Endothelial cell of umbilical vein (primary cell): ENCODE results near the gene FGD3.

Source experiments
- CTCF ChIP-seq, 2 donors: IDR thresholded peaks; 1 replicate in 1 of 2; 2 replicates in 1 of 2; pipeline ENCODE4 v1.5.1; 2011; ENCODE audit warnings: low read length in 2 of 2, mild to moderate bottlenecking in 2 of 2, moderate library complexity in 2 of 2, control low read depth in 1 of 2, inconsistent platforms in 1 of 2, low read depth in 1 of 2; ENCODE audit not compliant: insufficient read depth in 1 of 2; ENCODE audit errors: extremely low read depth in 1 of 2
- EZH2 ChIP-seq: IDR thresholded peaks from 2 replicates; pipeline ENCODE4 v1.6.1; 2012; ENCODE audit warnings: borderline replicate concordance, low read depth, mild to moderate bottlenecking, moderate library complexity, low read length, inconsistent platforms; ENCODE audit not compliant: severe bottlenecking
- GATA2 ChIP-seq: IDR thresholded peaks from 2 replicates; pipeline ENCODE4 v1.7.0; 2011; ENCODE audit warnings: low read depth, mild to moderate bottlenecking, moderate library complexity, mixed read lengths, low read length; ENCODE audit not compliant: insufficient read length, insufficient read depth
- JUN ChIP-seq: IDR thresholded peaks from 2 replicates; pipeline ENCODE4 v1.6.1; 2011; ENCODE audit warnings: borderline replicate concordance, low read depth; ENCODE audit not compliant: insufficient read length, insufficient read depth
- MAX ChIP-seq: IDR thresholded peaks from 2 replicates; pipeline ENCODE4 v1.6.1; 2011; ENCODE audit not compliant: insufficient read depth, insufficient read length
- MYC ChIP-seq: IDR thresholded peaks from one replicate; pipeline ENCODE4 v1.6.1; 2011; ENCODE audit warnings: mild to moderate bottlenecking, low read depth, low read length
- POLR2A ChIP-seq: IDR thresholded peaks from 2 replicates; pipeline ENCODE4 v1.6.1; 2012; ENCODE audit warnings: low read depth, mild to moderate bottlenecking, control low read depth, low read length
- POLR2AphosphoS5 ChIP-seq: IDR thresholded peaks from 2 replicates; pipeline ENCODE4 v1.6.1; 2012; ENCODE audit warnings: low read depth, mild to moderate bottlenecking, control low read depth, low read length, moderate library complexity; ENCODE audit not compliant: insufficient read depth

- TF ChIP-seq JUN (no peak), CTCF (IDR thresholded peaks at IDR 0.05; ENCODE audit: extremely low read depth in 1 of 2, insufficient read depth in 1 of 2, low read depth in 1 of 2, low read length in 2 of 2) (no peak), POLR2AphosphoS5 (no peak), EZH2 (no peak), POLR2A (no peak), GATA2 (no peak), MAX (no peak), MYC (no peak)
Observed at GRCh38 chr9:93051680-93052089, 104.4 kb downstream of the FGD3 start.
